SH-SY5Y (cell line): ENCODE results near the gene CRYBG1.

ENCODE experiments used
- GATA2 ChIP-seq: IDR thresholded peaks from 2 replicates; pipeline ENCODE4 v1.6.1; 2011; ENCODE audit warnings: mild to moderate bottlenecking, low read depth, low read length
- GATA3 ChIP-seq: IDR thresholded peaks from 2 replicates; pipeline ENCODE4 v1.6.1; 2011; ENCODE audit warnings: low read depth, mild to moderate bottlenecking, low read length, moderate library complexity

GRCh38 chr6:106397431-106397830 lies 36.9 kb downstream of the CRYBG1 start:
- TF ChIP-seq GATA3 (no peak), GATA2 (no peak)
